Right lobe of liver (tissue), 4 donors: ENCODE results near the gene RPL4.

Source experiments
- POLR2A ChIP-seq: fragments of 450-650 bp; IDR thresholded peaks from one replicate; pipeline ENCODE4 v1.6.1; 2017; ENCODE audit warnings: antibody characterized with exemption, mild to moderate bottlenecking
- TF ChIP-seq, protein P1 (sequence below), 4 donors: fragments of 200-600 bp in 3 of 4; fragments of 450-650 bp in 1 of 4; IDR thresholded peaks; one replicate each; pipeline versions ENCODE4 v1.5.1 to v1.8.0; 2016 to 2022; ENCODE audit warnings: antibody characterized with exemption in 4 of 4, mild to moderate bottlenecking in 2 of 4
- donor health status: DM: no; HTN: no; CAD: no.
- donor health status: DM: no; HTN: no; CAD: no.
- donor health status: DM: no; HTN: yes; CAD: no.

DNA sequence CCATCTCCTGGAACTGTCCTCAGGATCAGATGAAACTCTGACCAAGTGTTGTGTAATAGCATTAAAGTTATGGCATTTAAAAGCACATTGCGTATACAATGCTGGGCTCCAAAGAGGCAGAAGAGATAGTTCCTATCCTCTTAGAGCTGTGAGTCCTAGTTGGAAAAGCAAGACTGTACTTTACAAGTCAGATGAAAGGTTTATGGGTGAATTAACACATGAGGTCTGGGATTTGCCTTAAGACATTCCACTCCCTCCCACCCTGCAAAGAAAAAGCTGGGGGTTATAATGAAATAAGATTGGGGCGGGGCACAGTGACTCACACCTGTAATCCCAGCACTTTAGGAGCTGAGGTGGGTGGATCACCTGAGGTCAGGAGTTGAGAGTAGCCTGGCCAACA, 42.7 kb downstream of the RPL4 start:
- TF ChIP-seq, protein P1, sequence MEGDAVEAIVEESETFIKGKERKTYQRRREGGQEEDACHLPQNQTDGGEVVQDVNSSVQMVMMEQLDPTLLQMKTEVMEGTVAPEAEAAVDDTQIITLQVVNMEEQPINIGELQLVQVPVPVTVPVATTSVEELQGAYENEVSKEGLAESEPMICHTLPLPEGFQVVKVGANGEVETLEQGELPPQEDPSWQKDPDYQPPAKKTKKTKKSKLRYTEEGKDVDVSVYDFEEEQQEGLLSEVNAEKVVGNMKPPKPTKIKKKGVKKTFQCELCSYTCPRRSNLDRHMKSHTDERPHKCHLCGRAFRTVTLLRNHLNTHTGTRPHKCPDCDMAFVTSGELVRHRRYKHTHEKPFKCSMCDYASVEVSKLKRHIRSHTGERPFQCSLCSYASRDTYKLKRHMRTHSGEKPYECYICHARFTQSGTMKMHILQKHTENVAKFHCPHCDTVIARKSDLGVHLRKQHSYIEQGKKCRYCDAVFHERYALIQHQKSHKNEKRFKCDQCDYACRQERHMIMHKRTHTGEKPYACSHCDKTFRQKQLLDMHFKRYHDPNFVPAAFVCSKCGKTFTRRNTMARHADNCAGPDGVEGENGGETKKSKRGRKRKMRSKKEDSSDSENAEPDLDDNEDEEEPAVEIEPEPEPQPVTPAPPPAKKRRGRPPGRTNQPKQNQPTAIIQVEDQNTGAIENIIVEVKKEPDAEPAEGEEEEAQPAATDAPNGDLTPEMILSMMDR (IDR thresholded peaks at IDR 0.05): no peak
- TF ChIP-seq POLR2A: no peak
